ENCODE measurements around the gene RGS16. TPM values are rescaled to one million over a fixed set of nuclear protein-coding genes. Genes with fewer than 3 reads are reported as not detected.

RGS16 gene
- total RNA-seq, 5 donors from 2014 or later (not counting 1 experiment from before 2014, with no cell fraction given) = 2.9 to 15.6 (median 4.6) TPM

DNA sequence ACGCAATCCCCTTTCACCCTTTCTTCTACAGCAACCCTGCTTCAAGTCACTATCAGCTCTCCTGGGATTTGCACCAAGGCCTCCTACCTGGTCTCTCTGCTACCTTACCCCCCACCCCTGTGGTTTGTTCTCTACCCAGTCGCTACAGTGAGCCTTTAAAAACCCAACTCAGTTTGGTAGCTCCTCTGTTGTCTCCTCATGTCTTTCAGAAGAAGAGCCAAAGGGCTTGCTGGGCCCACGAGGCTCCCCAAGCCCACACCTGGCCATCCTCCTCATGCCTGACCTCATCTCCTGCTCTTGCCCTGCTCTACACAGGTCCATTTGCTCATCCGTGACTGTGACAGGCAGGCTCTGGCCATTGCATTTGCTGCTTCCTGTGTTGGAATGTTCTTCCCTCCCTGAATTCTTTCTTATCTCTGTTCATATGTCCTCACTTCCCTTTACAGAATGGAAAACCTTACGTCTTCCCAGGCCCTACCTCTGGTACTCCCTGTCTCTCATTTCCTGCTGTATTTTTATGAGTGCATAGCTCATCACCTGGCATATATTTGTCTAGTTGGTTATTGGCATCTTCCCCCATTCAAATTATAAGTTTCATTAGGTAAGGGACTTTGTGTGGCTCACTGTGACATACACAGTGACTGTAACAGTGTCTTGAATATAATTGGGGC, 3.3 kb downstream of the RGS16 start:
- POLR2A ChIA-PET = interaction anchor here in 1 of 2 donors (0.7 kb wide), 2 partner anchors 14 to 16 kb away, joined by 3 to 4 read pairs; no protein-coding TSS in a partner anchor
- Histone ChIP-seq H3K4me3 (ENCODE audit: control insufficient read depth in 1 of 2, extremely low read depth in 1 of 2, low read length in 1 of 2) (no peak overlapping the region), H3K36me3 (ENCODE audit: control insufficient read depth in 2 of 2, extremely low read depth in 1 of 2, insufficient read depth in 1 of 2, low read length in 1 of 2) (peaks cover 0 to 2% of the 10 kb centered on the region in 2 donors), H3K9me3 (no peaks in the 10 kb centered on the region), H3K27ac (ENCODE audit: low read length) (no peak overlapping the region), H3K27me3 (replicated peaks in 1 of 2; ENCODE audit: control insufficient read depth in 2 of 2, extremely low read depth in 1 of 2, insufficient read depth in 2 of 2, low read length in 1 of 2) (peaks cover 0 to 7% of the 10 kb centered on the region in 2 experiments), H3K4me1 (ENCODE audit: control insufficient read depth in 1 of 2, extremely low read depth in 1 of 2, insufficient read depth in 2 of 2, low read length in 2 of 2) (peaks cover 12 to 25% of the 10 kb centered on the region in 2 experiments)
- ATAC-seq (replicated peaks in 1 of 4) (no peak), DNase-seq (no peak)
- Mint-ChIP-seq H3K4me3 (no peak overlapping the region), H3K27me3 (no peaks in the 10 kb centered on the region), H3K27ac (no peak overlapping the region), H3K9me3 (no peaks in the 10 kb centered on the region), H3K4me1 (peaks cover 0 to 10% (median 3%) of the 10 kb centered on the region in 3 donors), H3K36me3 (peaks cover 4% of the 10 kb centered on the region)
- CTCF ChIA-PET = interaction anchor here (0.5 to 11.7 kb wide), 18 partner anchors 8 to 1218 kb away, joined by 3 to 257 read pairs (median 4); partner anchors contain the start of genes NPL (in 1 of the 2) and RNASEL (in 1 of the 2)
- WGBS (ENCODE audit: insufficient coverage) = 78% methylated on average over 4 of the region's 5 CpGs

DNA sequence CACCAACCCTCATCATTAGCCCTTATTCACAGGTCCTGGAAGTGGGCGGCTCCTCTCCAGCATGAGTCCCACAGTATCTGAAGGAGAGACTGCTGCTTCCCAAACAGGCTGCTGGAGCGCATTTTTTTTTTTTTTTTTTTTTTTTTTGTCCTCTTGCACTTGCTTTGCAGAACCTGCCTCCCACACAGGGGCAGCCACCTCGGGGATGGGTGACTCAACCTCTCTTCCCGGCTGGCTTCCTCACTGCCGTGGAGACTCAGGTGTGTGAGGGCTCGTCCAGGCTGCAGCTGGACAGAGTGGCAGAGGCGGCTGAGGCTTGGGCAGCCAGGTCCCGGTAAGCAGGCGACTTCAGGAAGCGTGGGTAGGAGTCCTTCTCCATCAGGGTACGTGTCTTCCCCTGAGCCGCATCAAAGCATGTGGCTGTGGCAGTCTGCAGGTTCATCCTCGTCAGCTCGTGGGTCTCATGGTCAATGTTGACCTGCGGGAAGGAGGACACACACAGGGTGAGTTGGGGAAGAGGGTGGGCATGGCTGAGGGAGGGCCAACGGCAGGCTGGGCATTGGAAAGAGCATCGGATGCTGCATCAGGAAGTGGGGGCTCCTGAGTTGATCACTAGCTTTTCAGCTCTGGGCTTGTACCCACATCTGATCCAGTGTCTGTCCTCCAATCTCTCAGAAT, 4.0 kb downstream of the RGS16 start:
- Histone ChIP-seq H3K27ac (ENCODE audit: low read length) (no peak overlapping the region), H3K4me3 (ENCODE audit: control insufficient read depth in 1 of 2, extremely low read depth in 1 of 2, low read length in 1 of 2) (no peak overlapping the region), H3K4me1 (ENCODE audit: control insufficient read depth in 1 of 2, extremely low read depth in 1 of 2, insufficient read depth in 2 of 2, low read length in 2 of 2) (peaks cover 12 to 25% of the 10 kb centered on the region in 2 experiments), H3K9me3 (no peaks in the 10 kb centered on the region), H3K36me3 (ENCODE audit: control insufficient read depth in 2 of 2, extremely low read depth in 1 of 2, insufficient read depth in 1 of 2, low read length in 1 of 2) (peaks cover 0 to 2% of the 10 kb centered on the region in 2 donors), H3K27me3 (replicated peaks in 1 of 2; ENCODE audit: control insufficient read depth in 2 of 2, extremely low read depth in 1 of 2, insufficient read depth in 2 of 2, low read length in 1 of 2) (peaks cover 0 to 3% of the 10 kb centered on the region in 2 experiments)
- no peak for DNase-seq
- peaks cover 0 to 12% (median 4%) of the 10 kb centered on the region in 3 donors for H3K4me1 Mint-ChIP-seq
- ATAC-seq (replicated peaks in 1 of 4) = no peak
- peaks cover 4% of the 10 kb centered on the region for H3K36me3 Mint-ChIP-seq
- no peak overlapping the region for H3K4me3 Mint-ChIP-seq
- 85% methylated on average over 14 of the region's 17 CpGs for WGBS (ENCODE audit: insufficient coverage)
- ChIA-PET POLR2A (no interaction called here), CTCF (interaction anchor here (0.5 to 11.7 kb wide), 13 partner anchors 9 to 192 kb away, joined by 3 to 257 read pairs (median 4); partner anchors contain the start of genes NPL (in 1 of the 2) and RNASEL (in 1 of the 2))
- H3K9me3 Mint-ChIP-seq = no peaks in the 10 kb centered on the region
- no peak overlapping the region for H3K27ac Mint-ChIP-seq
- H3K27me3 Mint-ChIP-seq = no peaks in the 10 kb centered on the region

DNA sequence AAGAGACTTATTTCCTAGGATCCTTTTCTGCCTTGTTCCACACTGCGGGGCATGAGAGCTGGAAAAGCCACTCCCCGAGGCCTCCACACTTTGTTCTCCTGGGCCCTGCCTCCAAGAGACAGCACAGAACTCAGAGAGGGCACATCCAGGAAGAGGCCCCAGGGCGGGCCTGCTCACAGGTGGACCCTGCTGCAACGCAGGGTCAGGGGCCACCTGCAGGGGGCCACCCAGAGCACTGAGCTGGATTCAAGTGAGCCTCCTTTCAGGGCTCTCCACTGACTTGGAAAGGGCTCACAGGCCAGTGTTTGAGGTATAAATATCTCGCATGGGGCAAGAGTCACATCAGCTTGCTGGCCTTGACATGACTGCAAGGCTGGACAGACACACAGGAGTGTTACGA, 4.8 kb downstream of the RGS16 start:
- WGBS (ENCODE audit: insufficient coverage) = 89% methylated on average over 6 of the region's 6 CpGs
- DNase-seq = no peak
- no peaks in the 10 kb centered on the region for H3K27me3 ChIP-seq (replicated peaks in 1 of 2; ENCODE audit: control insufficient read depth in 2 of 2, extremely low read depth in 1 of 2, insufficient read depth in 2 of 2, low read length in 1 of 2)
- H3K9me3 ChIP-seq = no peaks in the 10 kb centered on the region
- H3K27ac ChIP-seq (ENCODE audit: low read length) = no peak overlapping the region
- H3K4me1 ChIP-seq (ENCODE audit: control insufficient read depth in 1 of 2, extremely low read depth in 1 of 2, insufficient read depth in 2 of 2, low read length in 2 of 2) = peaks cover 10 to 21% of the 10 kb centered on the region in 2 experiments
- H3K4me3 ChIP-seq (ENCODE audit: control insufficient read depth in 1 of 2, extremely low read depth in 1 of 2, low read length in 1 of 2) = no peak overlapping the region
- CTCF ChIA-PET = interaction anchor here (0.5 to 11.7 kb wide), 8 partner anchors 8 to 535 kb away, joined by 3 to 257 read pairs (median 4); partner anchors contain the start of gene NPL (in 1 of the 2)
- H3K27ac Mint-ChIP-seq = no peak overlapping the region
- no peaks in the 10 kb centered on the region for H3K9me3 Mint-ChIP-seq
- no peaks in the 10 kb centered on the region for H3K27me3 Mint-ChIP-seq
- peaks cover 0 to 6% (median 3%) of the 10 kb centered on the region in 3 donors for H3K4me1 Mint-ChIP-seq
- ATAC-seq (replicated peaks in 1 of 4) = no peak
- H3K36me3 ChIP-seq (ENCODE audit: control insufficient read depth in 2 of 2, extremely low read depth in 1 of 2, insufficient read depth in 1 of 2, low read length in 1 of 2) = peaks cover 0 to 2% of the 10 kb centered on the region in 2 donors
- POLR2A ChIA-PET = no interaction called here
- H3K4me3 Mint-ChIP-seq = no peak overlapping the region
- H3K36me3 Mint-ChIP-seq = peaks cover 4% of the 10 kb centered on the region

DNA sequence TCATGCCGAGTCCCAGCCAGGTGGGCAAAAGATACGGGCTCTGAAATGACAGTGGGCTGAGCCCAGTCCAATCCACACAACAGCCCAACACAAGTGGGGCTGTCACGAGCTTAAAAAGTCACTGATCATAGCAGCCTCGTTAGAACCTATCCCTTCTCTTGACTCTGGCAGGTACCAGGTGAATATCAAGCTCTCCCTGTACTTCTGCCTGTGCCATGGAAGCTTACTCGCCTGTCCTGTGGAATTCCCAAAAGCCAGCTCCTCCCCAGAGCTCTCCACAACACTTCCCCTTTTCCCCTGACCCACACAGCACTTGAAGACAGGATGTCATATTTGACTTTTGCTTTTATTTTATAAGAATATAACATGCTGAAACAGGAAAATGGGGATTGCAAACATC, 5.9 kb downstream of the RGS16 start:
- H3K4me3 Mint-ChIP-seq = no peak overlapping the region
- H3K9me3 ChIP-seq = no peaks in the 10 kb centered on the region
- WGBS (ENCODE audit: insufficient coverage) = 73% methylated on average over 5 of the region's 5 CpGs
- H3K27me3 Mint-ChIP-seq = no peaks in the 10 kb centered on the region
- ATAC-seq (replicated peaks in 1 of 4) = no peak
- H3K4me3 ChIP-seq (ENCODE audit: control insufficient read depth in 1 of 2, extremely low read depth in 1 of 2, low read length in 1 of 2) = no peak overlapping the region
- no peaks in the 10 kb centered on the region for H3K9me3 Mint-ChIP-seq
- H3K27me3 ChIP-seq (replicated peaks in 1 of 2; ENCODE audit: control insufficient read depth in 2 of 2, extremely low read depth in 1 of 2, insufficient read depth in 2 of 2, low read length in 1 of 2) = no peaks in the 10 kb centered on the region
- no peak for DNase-seq
- H3K36me3 ChIP-seq (ENCODE audit: control insufficient read depth in 2 of 2, extremely low read depth in 1 of 2, insufficient read depth in 1 of 2, low read length in 1 of 2) = peaks cover 0 to 2% of the 10 kb centered on the region in 2 donors
- peaks cover 0 to 3% (median 3%) of the 10 kb centered on the region in 3 donors for H3K4me1 Mint-ChIP-seq
- peaks cover 4% of the 10 kb centered on the region for H3K36me3 Mint-ChIP-seq
- POLR2A ChIA-PET = interaction anchor here in 1 of 2 donors (1.0 kb wide), 1 partner anchor 186 kb away, joined by 3 read pairs; no protein-coding TSS in a partner anchor
- no peak overlapping the region for H3K27ac ChIP-seq (ENCODE audit: low read length)
- CTCF ChIA-PET = interaction anchor here (0.6 to 11.7 kb wide), 9 partner anchors 9 to 198 kb away, joined by 3 to 257 read pairs (median 5); partner anchors contain the start of genes NPL (in 1 of the 2) and RNASEL (in 1 of the 2)
- H3K4me1 ChIP-seq (ENCODE audit: control insufficient read depth in 1 of 2, extremely low read depth in 1 of 2, insufficient read depth in 2 of 2, low read length in 2 of 2) = peaks cover 3 to 11% of the 10 kb centered on the region in 2 experiments
- no peak overlapping the region for H3K27ac Mint-ChIP-seq

DNA sequence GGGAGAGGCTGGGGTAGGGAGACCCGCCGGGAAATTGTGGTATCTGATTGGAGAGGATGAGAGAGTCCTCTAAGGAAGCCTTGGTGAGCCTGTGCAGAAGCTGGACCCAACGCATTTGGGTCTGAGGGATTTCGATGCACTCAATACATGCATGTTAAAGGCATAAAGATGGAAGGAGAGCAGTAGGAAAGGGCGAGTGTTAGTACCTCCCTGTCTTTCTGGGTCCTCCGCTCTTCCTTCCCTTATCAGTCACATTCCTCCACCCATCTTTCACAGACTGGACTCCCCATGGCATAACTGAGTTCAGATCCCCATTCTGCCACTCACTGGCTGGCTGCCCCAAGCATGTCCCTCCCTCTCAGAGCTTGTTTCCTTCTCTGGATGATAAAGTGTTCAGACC, 7.3 kb downstream of the RGS16 start:
- H3K36me3 ChIP-seq (ENCODE audit: control insufficient read depth in 2 of 2, extremely low read depth in 1 of 2, insufficient read depth in 1 of 2, low read length in 1 of 2) = peaks cover 0 to 2% of the 10 kb centered on the region in 2 donors
- H3K4me3 ChIP-seq (ENCODE audit: control insufficient read depth in 1 of 2, extremely low read depth in 1 of 2, low read length in 1 of 2) = no peak overlapping the region
- Mint-ChIP-seq H3K27ac (no peak overlapping the region), H3K9me3 (no peaks in the 10 kb centered on the region), H3K27me3 (no peaks in the 10 kb centered on the region), H3K36me3 (peaks cover 4% of the 10 kb centered on the region), H3K4me1 (peaks cover 0 to 3% (median 3%) of the 10 kb centered on the region in 3 donors), H3K4me3 (no peak overlapping the region)
- ATAC-seq (replicated peaks in 1 of 4) (no peak), DNase-seq (no peak)
- CTCF ChIA-PET = interaction anchor here (0.8 to 11.7 kb wide), 10 partner anchors 9 to 1030 kb away, joined by 3 to 257 read pairs (median 4); partner anchors contain the start of gene NPL (in 1 of the 2)
- POLR2A ChIA-PET = no interaction called here
- H3K4me1 ChIP-seq (ENCODE audit: control insufficient read depth in 1 of 2, extremely low read depth in 1 of 2, insufficient read depth in 2 of 2, low read length in 2 of 2) = peaks cover 2 to 5% of the 10 kb centered on the region in 2 experiments
- no peaks in the 10 kb centered on the region for H3K27me3 ChIP-seq (replicated peaks in 1 of 2; ENCODE audit: control insufficient read depth in 2 of 2, extremely low read depth in 1 of 2, insufficient read depth in 2 of 2, low read length in 1 of 2)
- H3K27ac ChIP-seq (ENCODE audit: low read length) = no peak overlapping the region
- WGBS (ENCODE audit: insufficient coverage) = 96% methylated on average over 3 of the region's 6 CpGs
- no peaks in the 10 kb centered on the region for H3K9me3 ChIP-seq

DNA sequence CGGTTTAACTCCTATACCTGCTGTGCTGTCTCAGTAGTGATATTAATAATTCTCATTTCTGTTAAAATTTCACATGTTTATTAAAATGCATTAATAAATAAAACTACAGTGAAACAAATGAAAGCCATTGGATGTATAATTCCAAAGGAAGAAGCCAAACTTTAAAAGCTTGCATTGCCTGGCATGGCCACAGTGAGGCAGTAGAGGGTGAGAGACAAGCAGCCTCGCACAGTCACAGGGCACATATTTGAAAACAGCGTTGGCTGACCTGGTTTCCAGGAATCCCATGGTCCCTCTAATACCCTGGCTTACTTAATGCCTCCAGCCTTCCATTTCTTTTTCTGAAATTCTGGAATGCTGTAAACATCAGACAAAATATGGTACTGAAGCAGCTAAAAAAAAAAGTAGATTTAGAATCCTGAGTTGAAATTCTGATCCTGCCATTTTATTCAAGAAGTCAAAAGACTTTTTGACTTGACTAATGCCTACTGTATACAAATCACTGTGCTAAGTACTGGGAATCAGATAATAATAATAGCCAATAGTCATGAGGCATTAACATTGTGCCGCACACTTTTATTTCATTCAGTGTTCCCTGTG, 8.4 kb downstream of the RGS16 start:
- Mint-ChIP-seq H3K27ac (no peak overlapping the region), H3K4me1 (peaks cover 0 to 3% (median 3%) of the 10 kb centered on the region in 3 donors), H3K4me3 (no peak overlapping the region), H3K27me3 (no peaks in the 10 kb centered on the region), H3K36me3 (peaks cover 4% of the 10 kb centered on the region), H3K9me3 (no peaks in the 10 kb centered on the region)
- no peak overlapping the region for H3K4me3 ChIP-seq (ENCODE audit: control insufficient read depth in 1 of 2, extremely low read depth in 1 of 2, low read length in 1 of 2)
- no peaks in the 10 kb centered on the region for H3K27me3 ChIP-seq (replicated peaks in 1 of 2; ENCODE audit: control insufficient read depth in 2 of 2, extremely low read depth in 1 of 2, insufficient read depth in 2 of 2, low read length in 1 of 2)
- no peaks in the 10 kb centered on the region for H3K4me1 ChIP-seq (ENCODE audit: control insufficient read depth in 1 of 2, extremely low read depth in 1 of 2, insufficient read depth in 2 of 2, low read length in 2 of 2)
- ChIA-PET POLR2A (interaction anchor here in 1 of 2 donors (0.6 kb wide), 1 partner anchor 17 kb away, joined by 3 read pairs; no protein-coding TSS in a partner anchor), CTCF (interaction anchor here (0.6 to 11.7 kb wide), 16 partner anchors 8 to 511 kb away, joined by 3 to 257 read pairs (median 4); partner anchors contain the start of gene NPL (in 1 of the 2))
- WGBS (ENCODE audit: insufficient coverage) = no CpG with 5 or more reads among the region's 4 CpGs
- H3K27ac ChIP-seq (ENCODE audit: low read length) = no peak overlapping the region
- H3K9me3 ChIP-seq = no peaks in the 10 kb centered on the region
- peak in 34 of 35 experiments; percentile 18 to 77 (median 52) for DNase-seq
- ATAC-seq (replicated peaks in 1 of 4) = peak; percentile 60 to 82 (median 67)
- peaks cover 0 to 2% of the 10 kb centered on the region in 2 donors for H3K36me3 ChIP-seq (ENCODE audit: control insufficient read depth in 2 of 2, extremely low read depth in 1 of 2, insufficient read depth in 1 of 2, low read length in 1 of 2)
